ENCODE results near the gene PASK. TPM values are rescaled to one million over a fixed set of nuclear protein-coding genes. Genes with fewer than 3 reads are reported as not detected.

PASK gene
- 5.2 and 10.8 TPM in 2 replicates for total RNA-seq

DNA sequence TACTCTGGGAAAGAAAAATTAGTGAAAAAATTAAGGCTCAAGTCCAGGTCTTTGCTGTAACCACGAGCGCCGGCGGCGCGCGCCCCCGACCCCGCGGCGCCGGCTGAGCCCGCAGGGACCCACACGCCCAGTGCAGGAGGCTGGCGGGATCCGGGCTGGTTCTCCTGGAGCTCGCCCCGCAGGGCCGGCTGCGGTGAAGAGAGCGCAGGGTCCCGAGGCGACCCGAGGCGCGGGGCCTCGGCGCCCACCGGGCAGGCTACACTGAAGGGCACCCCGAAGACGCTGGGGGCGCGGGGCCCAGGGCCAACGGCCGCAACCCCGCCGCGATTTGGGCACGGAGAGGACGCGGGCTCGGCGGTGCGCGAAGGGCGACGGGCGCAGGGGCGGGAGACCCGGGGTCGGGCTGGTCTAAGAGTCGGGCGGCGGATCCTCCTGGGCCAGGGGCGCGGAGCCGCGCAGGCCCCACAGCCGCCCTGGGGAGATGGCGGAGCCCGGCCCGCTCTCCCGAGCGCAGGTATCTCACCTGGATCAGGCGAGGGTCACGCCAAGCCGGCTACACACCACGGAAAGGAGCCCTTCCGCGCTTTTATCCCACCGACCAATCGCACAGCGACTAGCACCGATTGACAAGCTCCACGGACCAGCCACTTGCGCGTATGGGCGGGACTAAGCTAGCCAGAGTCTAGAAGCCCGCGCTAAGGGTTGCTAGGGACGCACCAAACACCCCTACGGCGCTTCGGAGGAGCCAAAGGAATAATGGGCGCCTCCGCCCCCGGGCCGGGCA lies at the start of gene PASK:
Gene PASK (minus strand): TSS at position 582 of the 784 bp plus-strand sequence. CDS start 6,440 bp downstream, outside the sequence.

DNA sequence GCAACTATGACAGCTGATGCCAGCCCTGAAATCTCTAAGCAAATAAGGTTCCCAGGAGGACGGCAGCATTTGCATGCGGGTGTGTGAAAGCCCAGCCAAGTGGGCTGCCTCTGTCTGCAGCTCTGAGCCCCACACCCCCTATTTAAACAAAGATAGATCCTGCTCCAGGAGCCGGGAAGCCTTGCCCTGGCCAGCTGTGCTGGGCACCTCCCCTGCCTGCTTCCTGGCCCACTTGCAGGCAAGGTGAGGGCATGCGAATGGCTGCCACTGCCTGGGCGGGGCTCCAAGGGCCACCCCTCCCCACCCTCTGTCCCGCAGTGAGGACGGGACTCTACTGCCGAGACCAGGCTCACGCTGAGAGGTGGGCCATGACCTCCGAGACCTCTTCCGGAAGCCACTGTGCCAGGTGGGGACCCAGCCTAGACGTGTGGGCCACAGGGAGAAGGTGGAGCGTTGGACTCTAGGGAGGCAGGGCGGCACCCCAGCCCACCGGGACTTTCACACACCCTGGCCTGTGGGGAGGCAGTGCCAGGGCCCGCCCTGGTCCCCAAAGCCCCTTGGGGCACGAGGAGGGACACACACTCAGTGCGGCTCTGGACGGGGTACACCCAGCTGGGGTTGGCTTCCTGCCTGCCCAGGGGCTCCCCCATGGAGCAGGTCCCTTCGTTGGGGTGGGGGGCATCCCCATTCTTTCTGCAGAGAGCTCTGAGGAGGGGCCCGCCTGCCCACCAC lies 39.3 kb upstream of the PASK start, which contains the start of gene ANO7:
Gene ANO7 (plus strand): TSS at position 317 of the 732 bp plus-strand sequence. CDS start 1,387 bp downstream, outside the sequence.

DNA sequence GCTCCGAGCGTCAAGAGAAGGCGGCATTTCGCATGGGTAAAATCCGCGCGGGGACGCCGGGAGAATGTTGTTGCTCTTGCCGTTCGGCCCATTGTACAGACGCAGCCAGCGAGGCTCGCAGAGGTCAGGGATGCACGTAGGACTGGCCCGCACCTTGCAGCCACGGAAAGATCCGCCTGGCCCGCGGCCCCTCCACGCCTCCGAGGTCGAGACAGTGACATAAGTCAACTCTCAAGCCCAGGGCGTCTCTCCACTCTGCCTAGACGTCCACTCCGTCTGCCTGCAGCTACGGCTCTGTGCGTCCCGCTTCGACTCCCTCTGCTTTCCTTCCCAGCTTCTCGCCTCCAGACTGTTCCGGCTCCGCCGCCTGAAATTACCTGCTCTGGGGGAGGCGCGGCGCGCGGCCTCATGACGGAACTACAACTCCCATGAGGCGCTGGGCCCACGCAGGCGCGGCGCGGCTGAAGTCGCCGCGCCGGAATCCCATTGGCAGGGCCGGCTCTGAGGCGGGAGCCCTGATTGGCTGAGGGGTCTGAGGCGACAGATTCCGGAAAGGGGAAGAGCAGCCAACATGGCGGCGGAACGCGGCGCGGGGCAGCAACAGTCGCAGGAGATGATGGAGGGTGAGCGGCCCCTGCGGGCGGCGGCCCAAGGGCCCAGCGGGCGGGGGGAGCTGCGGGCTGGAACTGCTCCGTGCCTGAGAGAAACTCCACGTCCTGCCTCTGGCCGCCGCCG lies 820 bp upstream of the PASK start, which contains the start of gene PPP1R7:
Gene PPP1R7 (plus strand): TSS at position 543 of the 735 bp plus-strand sequence. CDS start 29 bp downstream, at position 572.

DNA sequence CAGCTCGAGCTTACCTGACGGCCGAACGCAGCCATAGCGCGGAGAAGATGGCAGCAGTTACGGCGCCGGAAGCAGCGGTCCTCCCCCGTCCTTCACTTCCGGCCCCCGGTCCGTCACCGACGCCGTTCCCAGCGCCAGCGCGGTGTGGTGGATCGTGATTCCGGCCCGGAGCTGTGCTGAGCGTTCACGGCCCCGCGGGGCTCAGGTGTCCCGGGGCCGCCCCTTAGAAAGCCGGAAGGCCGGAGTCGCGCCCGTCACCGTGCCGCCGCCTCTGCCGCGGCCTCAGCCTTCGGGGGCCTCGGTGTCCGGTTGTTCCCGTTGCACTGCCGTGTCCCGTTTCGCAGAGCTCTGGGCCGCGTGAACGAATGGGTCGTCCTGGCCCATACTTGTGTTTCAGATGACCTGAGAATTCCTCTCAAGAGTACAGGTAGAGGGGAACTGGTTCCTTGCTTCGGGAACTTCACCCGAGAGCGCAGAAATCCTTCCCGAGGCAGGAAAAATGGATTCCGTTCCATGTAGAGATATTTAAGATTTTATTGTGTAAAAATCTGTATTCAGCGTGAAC lies 47.0 kb downstream of the PASK start, which contains the start of gene MTERF4:
Gene MTERF4 (minus strand): TSS at position 49 of the 565 bp plus-strand sequence. CDS start 14 bp downstream, at position 35.

Other genes with a start within 250 kb of the PASK start
- gene CROCC2, start 243.1 kb downstream of the PASK start, total RNA-seq = under 0.01 TPM in 1 of 2 replicates, not detected in the other
- 4.5 and 7.5 TPM in 2 replicates for gene SNED1, start 150.9 kb downstream of the PASK start, total RNA-seq
- 32.0 and 54.6 TPM in 2 replicates for gene MTERF4, start 47.2 kb downstream of the PASK start, total RNA-seq
- 78.4 and 90.4 TPM in 2 replicates for gene PPP1R7, start 995 bp upstream of the PASK start, total RNA-seq
- gene ANO7, start 39.2 kb upstream of the PASK start, total RNA-seq = 0.37 and 0.44 TPM in 2 replicates
- 892 and 1,286 TPM in 2 replicates for gene HDLBP, start 166.2 kb upstream of the PASK start, total RNA-seq
- gene SEPTIN2, start 166.5 kb upstream of the PASK start, total RNA-seq = 328 and 388 TPM in 2 replicates
- 26.5 TPM in 2 replicates for gene FARP2, start 206.8 kb upstream of the PASK start, total RNA-seq